GM18517 (cell line): ENCODE results near the gene ISCU.
"Not testable (repeated sequence)": the region's sequence is repeated elsewhere in the genome, so short reads cannot be mapped to it uniquely, and the experiment has no call there.

Experiments used
- ATAC-seq: cut with Tn5 transposase; IDR thresholded peaks from one replicate; pipeline ENCODE4 v1.9.1; 2021; ENCODE audit warnings: mild to moderate bottlenecking, moderate library complexity; ENCODE audit not compliant: unreplicated experiment

ISCU gene

DNA sequence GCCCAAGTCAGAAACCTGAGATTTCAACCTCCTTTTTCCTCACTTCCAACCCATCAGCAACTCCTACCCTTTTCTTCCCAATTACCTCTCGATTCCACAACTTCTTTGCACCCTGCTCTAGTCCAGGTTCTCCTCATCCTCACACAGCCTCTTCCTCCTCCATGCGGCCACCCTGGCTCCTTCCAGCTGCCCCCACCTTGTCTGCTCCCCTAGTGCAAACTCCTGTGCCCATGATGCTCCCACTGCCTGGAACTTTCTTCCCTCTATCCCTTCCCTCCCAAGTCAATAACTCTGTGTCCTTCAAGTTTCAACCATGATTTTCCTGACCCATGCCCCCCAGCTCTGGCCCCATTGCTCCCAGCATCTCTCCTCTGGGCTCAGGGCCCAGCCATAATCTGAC, 54.0 kb downstream of the ISCU start:
- no peak for ATAC-seq

DNA sequence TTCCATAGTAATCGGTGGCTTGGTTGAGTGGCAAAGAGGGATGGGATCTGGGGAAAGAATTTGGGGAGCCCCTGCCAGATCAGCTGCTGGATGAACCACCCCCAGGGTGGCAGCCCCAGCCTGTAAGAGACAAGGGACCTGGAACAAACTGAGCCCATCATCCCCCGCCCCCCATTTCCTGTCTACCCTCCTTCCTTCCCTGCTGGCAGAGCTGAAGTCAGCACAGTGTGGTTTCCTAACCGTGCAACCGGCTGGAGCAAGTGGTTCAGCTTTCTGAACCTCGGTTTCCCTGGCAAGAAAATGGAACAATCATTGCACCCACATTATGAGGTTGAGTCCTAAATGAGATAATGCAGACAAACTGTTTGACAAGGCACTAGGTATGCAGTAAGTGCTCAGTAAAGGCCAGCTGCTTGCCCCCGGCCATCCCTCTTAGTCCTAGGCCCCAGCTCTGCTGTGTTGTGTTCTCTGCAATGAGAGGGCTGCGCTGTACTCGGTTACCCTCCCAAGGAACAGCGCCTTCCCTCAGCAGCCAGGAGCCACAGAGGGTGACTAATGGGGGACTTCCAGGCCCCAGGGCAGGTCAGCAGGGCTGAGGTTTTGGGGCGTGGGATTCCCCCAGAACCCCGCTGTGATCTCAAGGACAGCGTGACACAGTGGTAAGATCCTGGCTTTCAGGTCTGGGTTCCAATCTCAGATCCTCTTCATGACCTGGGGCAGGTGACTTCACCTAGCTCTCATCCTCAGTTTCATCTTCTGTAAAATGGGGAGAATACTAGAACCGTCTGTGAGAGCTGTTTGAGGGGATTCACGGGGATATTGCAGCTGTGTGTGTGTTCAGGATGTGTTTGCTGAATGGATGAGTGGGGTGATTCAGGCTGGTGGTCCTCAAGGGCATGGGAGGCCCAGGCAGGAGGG, 54.8 kb downstream of the ISCU start:
- peak; percentile 70 for ATAC-seq

DNA sequence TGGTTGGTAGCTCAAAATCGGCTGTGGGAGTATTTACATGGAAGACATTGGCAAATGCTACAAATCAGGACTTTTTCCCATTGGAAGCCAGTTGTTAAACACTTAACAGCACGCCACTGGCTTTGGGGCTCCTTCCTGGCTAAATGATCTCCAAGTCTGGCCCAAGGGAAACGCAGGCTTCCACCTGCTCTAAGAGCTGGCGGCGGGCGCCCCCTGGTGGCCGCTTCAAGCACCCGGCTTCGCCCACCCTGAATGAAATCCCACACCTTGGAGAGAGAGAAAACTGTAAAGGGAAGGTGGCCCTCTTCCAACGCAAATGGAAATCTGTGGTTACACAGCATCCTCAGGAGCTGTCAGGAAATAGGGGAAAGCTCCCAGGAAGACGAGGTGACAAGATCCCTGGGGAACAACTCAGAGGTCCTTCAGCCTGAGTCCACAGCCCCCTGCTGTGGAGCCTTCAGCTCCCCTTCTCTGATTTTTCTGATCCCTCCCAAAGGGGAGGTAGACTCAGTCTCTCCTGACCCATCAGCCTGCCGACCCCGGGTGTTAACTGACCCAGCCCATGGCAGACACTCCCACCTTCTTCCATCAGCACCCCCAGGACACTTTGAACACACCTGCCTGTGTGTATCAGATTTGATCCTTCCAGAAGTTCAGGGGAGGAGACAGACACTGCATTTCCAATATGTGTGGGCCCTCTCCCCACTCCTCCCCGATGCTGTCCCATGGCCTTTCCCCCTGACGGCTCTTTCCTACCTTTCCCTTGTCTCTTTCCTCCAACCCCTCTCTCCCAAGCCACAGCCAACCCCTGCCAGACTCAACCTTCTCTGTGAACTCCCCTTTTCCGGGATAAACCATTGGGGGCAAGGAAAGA, 55.9 kb downstream of the ISCU start:
- peak; percentile 68 for ATAC-seq

DNA sequence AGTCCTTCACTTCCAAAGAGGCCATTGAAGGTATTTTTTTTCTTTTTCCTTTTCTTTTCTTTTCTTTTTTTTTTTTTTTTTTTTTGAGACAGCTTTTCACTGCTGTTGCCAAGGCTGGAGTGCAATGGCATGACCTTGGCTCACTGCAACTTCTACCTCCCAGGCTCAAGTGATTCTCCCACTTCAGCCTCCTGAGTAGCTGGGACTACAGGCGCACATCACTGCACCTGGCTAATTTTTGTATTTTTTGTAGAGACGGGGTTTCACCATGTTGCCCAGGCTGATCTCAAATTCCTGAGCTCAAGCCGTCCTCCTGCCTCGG, 56.5 kb downstream of the ISCU start:
- ATAC-seq, result not testable (repeated sequence)
